ENCODE measurements around the gene LACC1.

- no peak for TF ChIP-seq ISL1 (CRISPR knock-in tag; IDR thresholded peaks at IDR 0.05)
- TF ChIP-seq GLIS3 (CRISPR knock-in tag; IDR thresholded peaks at IDR 0.05), result no peak
- TF ChIP-seq CSRNP3 (CRISPR knock-in tag; IDR thresholded peaks at IDR 0.05), result no peak
- TF ChIP-seq TCF4 (CRISPR knock-in tag; IDR thresholded peaks at IDR 0.05; ENCODE audit: borderline replicate concordance), result no peak
- TF ChIP-seq ARNTL (CRISPR knock-in tag; IDR thresholded peaks at IDR 0.05; ENCODE audit: borderline replicate concordance, low read depth), result no peak
- TF ChIP-seq RARB (CRISPR knock-in tag; IDR thresholded peaks at IDR 0.05), result no peak
Measured at GRCh38 chr13:43910856-43911255, 31.2 kb downstream of the LACC1 start.
